ENCODE measurements around the gene HPCAL1.

DNA sequence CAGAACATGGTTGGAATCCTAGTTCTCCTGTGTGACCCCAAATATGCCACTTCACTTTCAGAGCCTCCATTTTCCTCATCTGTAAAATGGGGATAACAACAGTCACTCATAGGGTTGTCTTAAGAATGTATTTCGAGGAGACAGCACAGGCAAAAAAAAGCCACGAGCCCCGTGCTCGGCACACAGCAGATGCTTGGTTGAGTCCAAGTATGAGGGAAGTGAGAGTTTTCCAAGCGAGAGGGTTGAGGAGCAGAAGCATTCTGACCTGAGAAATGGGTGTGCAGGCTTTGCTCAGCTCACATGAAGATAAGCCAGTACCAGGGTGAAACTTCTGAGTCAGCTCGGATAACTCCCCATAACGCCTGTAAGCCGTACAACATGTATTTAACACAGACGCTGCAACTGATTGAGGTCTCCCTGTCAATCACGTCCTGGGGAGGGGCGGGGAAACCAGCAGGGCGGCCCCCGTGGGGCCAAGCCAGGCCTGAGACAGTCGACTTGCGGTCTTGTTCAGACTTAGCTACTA is 168.4 kb downstream of the HPCAL1 start:
- TF ChIP-seq, protein P1, sequence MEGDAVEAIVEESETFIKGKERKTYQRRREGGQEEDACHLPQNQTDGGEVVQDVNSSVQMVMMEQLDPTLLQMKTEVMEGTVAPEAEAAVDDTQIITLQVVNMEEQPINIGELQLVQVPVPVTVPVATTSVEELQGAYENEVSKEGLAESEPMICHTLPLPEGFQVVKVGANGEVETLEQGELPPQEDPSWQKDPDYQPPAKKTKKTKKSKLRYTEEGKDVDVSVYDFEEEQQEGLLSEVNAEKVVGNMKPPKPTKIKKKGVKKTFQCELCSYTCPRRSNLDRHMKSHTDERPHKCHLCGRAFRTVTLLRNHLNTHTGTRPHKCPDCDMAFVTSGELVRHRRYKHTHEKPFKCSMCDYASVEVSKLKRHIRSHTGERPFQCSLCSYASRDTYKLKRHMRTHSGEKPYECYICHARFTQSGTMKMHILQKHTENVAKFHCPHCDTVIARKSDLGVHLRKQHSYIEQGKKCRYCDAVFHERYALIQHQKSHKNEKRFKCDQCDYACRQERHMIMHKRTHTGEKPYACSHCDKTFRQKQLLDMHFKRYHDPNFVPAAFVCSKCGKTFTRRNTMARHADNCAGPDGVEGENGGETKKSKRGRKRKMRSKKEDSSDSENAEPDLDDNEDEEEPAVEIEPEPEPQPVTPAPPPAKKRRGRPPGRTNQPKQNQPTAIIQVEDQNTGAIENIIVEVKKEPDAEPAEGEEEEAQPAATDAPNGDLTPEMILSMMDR (conservative IDR thresholded peaks at IDR 0.05; ENCODE audit: low read depth, low read length), result no peak
- no peak for TF ChIP-seq EZH2 (IDR thresholded peaks at IDR 0.05; ENCODE audit: low read length, unreplicated experiment)
- no peak for TF ChIP-seq EZH2phosphoT487 (IDR thresholded peaks at IDR 0.05; ENCODE audit: borderline replicate concordance, low read length)
